GM12872 (cell line): ENCODE measurements around the gene SUSD3.

Experiments
- CTCF ChIP-seq: IDR thresholded peaks from 3 replicates; pipeline ENCODE4 v1.5.1; 2011; ENCODE audit warnings: low read depth, mild to moderate bottlenecking, low read length, moderate library complexity; ENCODE audit not compliant: insufficient read depth

The SUSD3 gene

GRCh38 chr9:93087971-93088655 is 29.6 kb downstream of the SUSD3 start:
- no peak for TF ChIP-seq CTCF

GRCh38 chr9:93088656-93089015 is 30.1 kb downstream of the SUSD3 start:
- no peak for TF ChIP-seq CTCF

GRCh38 chr9:93089024-93089423 is 30.5 kb downstream of the SUSD3 start:
- no peak for TF ChIP-seq CTCF

- no peak for TF ChIP-seq CTCF
Measured at GRCh38 chr9:93089481-93089991, 31.0 kb downstream of the SUSD3 start.

GRCh38 chr9:93090091-93090655 is 31.7 kb downstream of the SUSD3 start:
- TF ChIP-seq CTCF, result no peak

- no peak for TF ChIP-seq CTCF
Measured at GRCh38 chr9:93091056-93091452, 32.6 kb downstream of the SUSD3 start.

- TF ChIP-seq CTCF, result no peak
Measured at GRCh38 chr9:93091453-93092081, 33.1 kb downstream of the SUSD3 start.
